Measurements from ENCODE around the gene GATA6.

Gene GATA6

GRCh38 chr18:22169011-22169888 lies at the start of gene GATA6:
Gene GATA6 (plus strand): TSS chr18:22169589. CDS start chr18:22171145, 1,556 bp downstream.
- DNase-seq (ENCODE audit: low spot score) = peak; percentile 5

GRCh38 chr18:22124970-22125369 lies 44.4 kb upstream of the GATA6 start:
- no peak for DNase-seq (ENCODE audit: low spot score)

- DNase-seq (ENCODE audit: low spot score) = no peak
Measured at GRCh38 chr18:22128954-22129353, 40.4 kb upstream of the GATA6 start.

- DNase-seq (ENCODE audit: low spot score) = no peak
Measured at GRCh38 chr18:22129778-22130177, 39.6 kb upstream of the GATA6 start.

GRCh38 chr18:22132258-22132657 lies 37.1 kb upstream of the GATA6 start:
- no peak for DNase-seq (ENCODE audit: low spot score)

GRCh38 chr18:22132763-22133162 lies 36.6 kb upstream of the GATA6 start:
- no peak for DNase-seq (ENCODE audit: low spot score)

GRCh38 chr18:22136395-22136794 lies 33.0 kb upstream of the GATA6 start:
- no peak for DNase-seq (ENCODE audit: low spot score)

GRCh38 chr18:22141211-22141610 lies 28.2 kb upstream of the GATA6 start:
- DNase-seq (ENCODE audit: low spot score) = no peak

- no peak for DNase-seq (ENCODE audit: low spot score)
Measured at GRCh38 chr18:22143347-22144340, 25.7 kb upstream of the GATA6 start.

GRCh38 chr18:22145160-22145559 lies 24.2 kb upstream of the GATA6 start:
- no peak for DNase-seq (ENCODE audit: low spot score)

GRCh38 chr18:22149710-22150109 lies 19.7 kb upstream of the GATA6 start:
- no peak for DNase-seq (ENCODE audit: low spot score)

- DNase-seq (ENCODE audit: low spot score) = no peak
Measured at GRCh38 chr18:22152093-22152492, 17.3 kb upstream of the GATA6 start.

- no peak for DNase-seq (ENCODE audit: low spot score)
Measured at GRCh38 chr18:22153428-22153827, 16.0 kb upstream of the GATA6 start.

- no peak for DNase-seq (ENCODE audit: low spot score)
Measured at GRCh38 chr18:22155584-22155983, 13.8 kb upstream of the GATA6 start.

- DNase-seq (ENCODE audit: low spot score) = no peak
Measured at GRCh38 chr18:22159014-22159413, 10.4 kb upstream of the GATA6 start.

GRCh38 chr18:22161090-22161489 lies 8.3 kb upstream of the GATA6 start:
- no peak for DNase-seq (ENCODE audit: low spot score)

GRCh38 chr18:22163416-22164161 lies 5.8 kb upstream of the GATA6 start:
- no peak for DNase-seq (ENCODE audit: low spot score)

GRCh38 chr18:22164337-22165048 lies 4.9 kb upstream of the GATA6 start:
- DNase-seq (ENCODE audit: low spot score) = no peak

GRCh38 chr18:22165049-22165602 lies 4.3 kb upstream of the GATA6 start:
- DNase-seq (ENCODE audit: low spot score) = no peak

GRCh38 chr18:22165603-22166068 lies 3.8 kb upstream of the GATA6 start:
- DNase-seq (ENCODE audit: low spot score) = no peak
